ENCODE measurements around the gene SLC6A17. TPM values are rescaled to one million over a fixed set of nuclear protein-coding genes. Genes with fewer than 3 reads are reported as not detected.

SLC6A17 gene
- total RNA-seq, 1 donor from 2014 or later = 0.58 TPM

GRCh38 chr1:110250749-110251148 is 100.5 kb downstream of the SLC6A17 start:
- Mint-ChIP-seq H3K27ac (no peak overlapping the region), H3K36me3 (no peaks in the 10 kb centered on the region), H3K4me3 (no peak overlapping the region), H3K9me3 (no peaks in the 10 kb centered on the region), H3K4me1 (ENCODE audit: unreplicated experiment) (no peaks in the 10 kb centered on the region), H3K27me3 (peaks cover 28% of the 10 kb centered on the region)
- no peak for TF ChIP-seq CTCF (conservative IDR thresholded peaks at IDR 0.05)
- no peak for DNase-seq (ENCODE audit: extremely low spot score, unreplicated experiment)

Other genes starting within 250 kb of the SLC6A17 start
- gene CSF1, start 239.6 kb upstream of the SLC6A17 start, total RNA-seq (ENCODE audit: low replicate concordance) = 10.9 and 15.2 TPM in 2 replicates
- 87.1 and 88.1 TPM in 2 replicates for gene AHCYL1, start 165.7 kb upstream of the SLC6A17 start, total RNA-seq (ENCODE audit: low replicate concordance)
- gene STRIP1, start 115.9 kb upstream of the SLC6A17 start, total RNA-seq (ENCODE audit: low replicate concordance) = 46.7 and 69.2 TPM in 2 replicates
- gene ALX3, start 79.8 kb upstream of the SLC6A17 start, total RNA-seq (ENCODE audit: low replicate concordance) = 1.4 and 19.8 TPM in 2 replicates
- gene UBL4B, start 38.1 kb upstream of the SLC6A17 start, total RNA-seq (ENCODE audit: low replicate concordance) = 1.0 TPM in 1 of 2 replicates, not detected in the other
- 3.4 and 4.8 TPM in 2 replicates for gene KCNC4, start 59.8 kb downstream of the SLC6A17 start, total RNA-seq (ENCODE audit: low replicate concordance)
- gene RBM15, start 188.9 kb downstream of the SLC6A17 start, total RNA-seq (ENCODE audit: low replicate concordance) = 23.2 and 41.4 TPM in 2 replicates
- gene SLC16A4, start 240.5 kb downstream of the SLC6A17 start, total RNA-seq (ENCODE audit: low replicate concordance) = 2.0 and 5.4 TPM in 2 replicates